ENCODE results near the gene TCF7L2.

DNA sequence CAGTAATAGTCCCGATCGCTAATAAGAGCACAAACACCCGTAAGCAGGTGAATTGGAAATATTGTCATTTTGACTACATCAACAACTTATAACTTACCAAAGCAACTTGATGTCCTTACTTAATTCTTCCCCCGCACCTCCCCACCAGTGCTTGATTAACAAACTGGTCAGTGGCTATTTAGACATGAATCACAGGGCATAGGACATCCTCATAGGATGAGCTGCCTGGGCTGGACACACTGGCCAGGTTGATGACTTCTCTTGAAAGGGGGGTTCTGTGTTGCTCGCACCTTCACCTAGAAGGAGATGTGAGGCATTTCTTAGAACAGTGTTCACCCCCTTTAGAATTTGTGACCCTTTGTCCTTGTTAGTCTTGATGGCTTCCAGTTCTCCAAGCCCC lies 163.2 kb downstream of the TCF7L2 start:
- TF ChIP-seq EZH2 (IDR thresholded peaks at IDR 0.05; ENCODE audit: low read depth), result no peak
- TF ChIP-seq, protein P1, sequence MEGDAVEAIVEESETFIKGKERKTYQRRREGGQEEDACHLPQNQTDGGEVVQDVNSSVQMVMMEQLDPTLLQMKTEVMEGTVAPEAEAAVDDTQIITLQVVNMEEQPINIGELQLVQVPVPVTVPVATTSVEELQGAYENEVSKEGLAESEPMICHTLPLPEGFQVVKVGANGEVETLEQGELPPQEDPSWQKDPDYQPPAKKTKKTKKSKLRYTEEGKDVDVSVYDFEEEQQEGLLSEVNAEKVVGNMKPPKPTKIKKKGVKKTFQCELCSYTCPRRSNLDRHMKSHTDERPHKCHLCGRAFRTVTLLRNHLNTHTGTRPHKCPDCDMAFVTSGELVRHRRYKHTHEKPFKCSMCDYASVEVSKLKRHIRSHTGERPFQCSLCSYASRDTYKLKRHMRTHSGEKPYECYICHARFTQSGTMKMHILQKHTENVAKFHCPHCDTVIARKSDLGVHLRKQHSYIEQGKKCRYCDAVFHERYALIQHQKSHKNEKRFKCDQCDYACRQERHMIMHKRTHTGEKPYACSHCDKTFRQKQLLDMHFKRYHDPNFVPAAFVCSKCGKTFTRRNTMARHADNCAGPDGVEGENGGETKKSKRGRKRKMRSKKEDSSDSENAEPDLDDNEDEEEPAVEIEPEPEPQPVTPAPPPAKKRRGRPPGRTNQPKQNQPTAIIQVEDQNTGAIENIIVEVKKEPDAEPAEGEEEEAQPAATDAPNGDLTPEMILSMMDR (conservative IDR thresholded peaks at IDR 0.05), result no peak
